ENCODE data around the gene AGAP6. TPM values are rescaled to one million over a fixed set of nuclear protein-coding genes. Genes with fewer than 3 reads are reported as not detected.
A peak's percentile ranks its signal among the peaks of the same experiment; 100 is the strongest.
"Not testable (repeated sequence)": the region's sequence is repeated elsewhere in the genome, so short reads cannot be mapped to it uniquely, and the experiment has no call there.

Gene AGAP6
- total RNA-seq, 1 donor from 2014 or later: 11.6 TPM

DNA sequence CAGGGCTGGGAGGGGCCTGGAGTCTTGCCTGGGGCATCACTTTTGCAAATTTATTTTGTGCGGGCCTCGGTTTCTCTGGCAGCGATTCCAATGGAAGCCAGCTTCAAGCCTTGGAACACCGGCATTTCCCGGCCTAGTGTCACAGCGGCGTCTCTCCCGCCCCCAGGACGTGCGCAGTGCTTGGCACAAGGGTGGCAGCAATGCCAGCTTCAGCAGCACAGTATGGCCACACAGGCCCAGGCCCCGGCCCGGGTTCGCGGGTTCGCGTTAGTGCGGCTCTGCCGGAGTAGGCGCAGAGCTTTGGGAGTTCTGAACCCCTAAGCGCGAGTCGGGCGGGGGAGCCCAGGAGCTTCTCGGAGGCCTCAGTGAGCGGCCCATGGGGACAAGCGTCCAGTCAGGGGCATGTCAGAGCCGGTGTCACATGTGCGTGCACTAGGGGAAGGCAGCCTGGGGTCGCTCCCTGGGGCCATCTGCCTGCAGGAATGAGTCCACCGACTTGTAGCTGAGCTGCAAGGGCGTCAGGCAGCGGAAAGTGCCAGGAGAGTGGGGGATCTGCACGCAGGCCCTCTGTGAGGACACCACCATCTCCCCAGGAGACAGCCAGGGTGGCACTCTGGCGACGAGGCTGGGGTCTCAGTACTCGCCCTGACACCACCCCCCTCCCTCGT, 36.6 kb downstream of the AGAP6 start:
- not testable (repeated sequence) for DNase-seq (ENCODE audit: low read depth)

DNA sequence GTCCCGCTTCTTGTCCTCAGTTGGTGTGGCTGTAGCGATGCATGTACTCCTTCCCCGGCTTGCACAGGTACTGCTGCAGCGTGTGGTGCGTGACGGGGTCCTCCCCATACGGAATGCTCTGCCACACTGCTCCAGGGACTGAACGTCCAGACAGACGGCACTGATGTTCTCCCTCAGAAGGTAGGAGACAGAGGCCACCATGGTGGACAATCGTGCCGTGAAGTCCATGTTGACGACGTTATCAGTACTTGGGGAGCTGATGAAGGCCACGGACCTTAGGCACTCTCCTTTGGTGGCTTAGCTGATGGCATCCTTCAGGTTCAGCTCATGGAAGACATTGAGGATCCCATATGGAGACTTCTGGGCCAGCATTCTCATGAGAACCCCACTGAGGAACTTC, 37.4 kb downstream of the AGAP6 start:
- DNase-seq (ENCODE audit: low read depth): no peak

DNA sequence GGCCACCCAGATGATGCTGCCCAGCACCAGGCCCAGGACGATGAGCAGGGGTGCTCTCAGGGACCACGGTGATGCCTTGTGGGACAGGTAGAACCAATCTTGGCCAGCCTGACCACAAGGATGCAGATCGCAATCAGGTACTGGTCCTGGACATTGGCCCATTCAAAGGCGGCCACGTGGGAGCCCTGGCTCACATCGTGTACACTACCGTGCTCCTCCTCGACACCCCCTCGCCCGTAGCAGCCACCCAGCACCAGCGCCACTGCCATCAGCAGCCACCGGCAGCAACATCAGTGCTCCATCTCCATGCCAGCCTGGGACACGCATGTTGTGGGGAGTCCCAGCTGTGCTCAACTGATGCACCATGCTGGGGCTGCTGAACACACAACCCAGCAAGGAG, 39.0 kb downstream of the AGAP6 start:
- DNase-seq (ENCODE audit: low read depth): no peak

DNA sequence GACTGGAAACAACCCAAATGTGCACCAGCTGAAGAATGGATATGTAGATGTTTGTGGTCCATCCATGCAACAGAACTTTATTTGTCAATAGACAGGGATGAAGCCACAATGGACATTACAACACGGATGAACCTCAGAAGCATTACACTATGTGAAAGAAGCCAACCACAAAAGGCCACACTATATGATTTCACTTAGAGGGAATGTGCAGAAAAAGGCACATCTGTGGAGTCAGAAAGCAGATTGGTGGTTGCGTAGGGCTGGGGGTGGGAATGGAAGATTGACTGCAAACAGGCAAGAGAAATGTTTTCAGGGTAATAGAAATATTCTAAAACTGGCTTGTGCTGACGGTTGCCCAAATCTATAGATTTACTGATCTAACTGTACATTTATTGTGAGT, 45.3 kb downstream of the AGAP6 start:
- peak; percentile 25 for DNase-seq (ENCODE audit: low read depth)

DNA sequence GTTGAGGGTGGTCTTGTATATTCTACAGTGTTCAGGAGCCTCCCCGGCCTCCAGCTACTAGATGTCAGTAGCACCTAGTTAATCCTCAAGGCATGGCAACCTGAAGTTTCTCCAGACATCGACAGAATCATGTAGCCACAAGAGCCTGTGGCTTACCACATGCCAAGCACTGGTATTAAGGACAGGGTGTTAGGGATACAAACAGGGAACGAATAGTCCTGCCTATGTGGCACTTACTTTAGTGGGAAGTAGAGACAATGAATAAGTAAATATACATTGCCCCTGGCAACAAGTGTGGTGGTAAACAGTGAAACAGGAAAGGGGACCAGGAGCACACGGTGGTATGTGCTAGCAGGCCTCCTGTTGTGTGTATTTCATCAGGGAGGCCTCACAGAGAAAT, 47.1 kb downstream of the AGAP6 start:
- DNase-seq (ENCODE audit: low read depth): peak; percentile 75

DNA sequence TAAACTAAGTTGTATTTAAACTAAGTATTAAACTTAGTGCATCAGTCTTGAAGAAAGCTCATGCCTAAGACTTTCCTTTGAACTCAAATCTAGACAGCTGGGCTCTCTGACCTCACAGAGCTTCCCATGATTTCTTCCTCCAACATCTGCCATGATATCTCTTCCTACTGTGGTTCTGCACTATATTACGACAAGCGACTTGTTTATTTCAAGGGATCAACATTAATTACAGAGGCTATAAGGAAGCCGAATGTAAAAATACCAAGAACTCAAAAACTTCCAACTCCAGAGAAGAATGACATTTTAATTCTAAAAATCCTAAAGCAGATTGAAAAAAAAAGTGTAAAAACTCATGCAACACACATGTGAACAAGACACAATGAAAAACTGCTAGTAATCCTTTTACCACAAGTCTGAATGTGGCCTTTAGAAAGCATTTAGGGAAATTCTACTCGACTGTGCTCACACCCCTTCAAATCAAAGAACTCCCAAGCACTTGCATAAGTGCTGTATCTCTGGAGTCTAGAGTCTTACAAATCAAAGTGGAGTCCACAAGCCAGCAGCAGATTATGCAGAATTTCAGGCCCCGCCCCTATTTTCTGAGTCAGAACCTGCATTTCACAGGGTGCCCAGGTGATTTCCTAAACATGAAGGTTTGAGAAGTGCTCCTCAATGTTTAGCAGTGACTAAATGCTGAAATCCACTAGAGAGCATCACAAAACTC, 56.9 kb downstream of the AGAP6 start:
- DNase-seq (ENCODE audit: low read depth): no peak

DNA sequence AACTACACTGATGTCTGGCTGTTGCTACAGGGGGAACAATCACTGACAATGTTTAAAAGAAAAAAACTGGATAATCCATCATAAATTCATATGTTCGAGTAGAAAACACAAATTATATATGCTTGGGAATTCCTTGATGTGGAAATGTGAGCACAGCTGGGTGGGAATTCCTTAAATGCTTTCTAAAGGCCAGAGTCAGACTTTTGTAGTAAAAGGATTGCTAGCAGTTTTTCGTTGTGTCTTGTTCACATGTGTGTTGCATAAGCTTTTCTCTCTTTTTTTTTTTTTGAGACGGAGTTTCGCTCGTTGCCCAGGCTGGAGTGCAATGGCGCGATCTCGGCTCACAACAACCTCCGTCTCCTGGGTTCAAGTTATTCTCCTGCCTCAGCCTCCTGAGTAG, 58.3 kb downstream of the AGAP6 start:
- DNase-seq (ENCODE audit: low read depth): not testable (repeated sequence)

DNA sequence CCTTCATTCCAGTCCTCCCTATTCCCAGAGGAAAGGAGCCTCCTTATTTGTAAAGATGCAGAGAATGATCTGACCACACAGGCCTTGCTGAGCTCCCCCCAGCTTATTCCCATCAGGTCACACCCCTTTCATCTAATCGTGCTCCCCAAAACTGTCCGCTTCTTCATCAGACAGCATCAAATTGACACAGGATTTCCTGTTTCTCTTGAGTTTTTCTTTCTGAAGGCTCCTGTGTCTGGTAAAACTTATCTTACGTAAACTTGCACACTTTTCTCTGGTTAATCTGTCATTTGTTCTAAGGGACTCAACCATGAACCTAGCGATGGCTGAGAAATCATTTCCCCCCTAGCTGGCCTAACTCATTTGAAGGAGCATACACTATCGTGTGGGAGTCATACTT, 59.4 kb downstream of the AGAP6 start:
- not testable (repeated sequence) for DNase-seq (ENCODE audit: low read depth)

DNA sequence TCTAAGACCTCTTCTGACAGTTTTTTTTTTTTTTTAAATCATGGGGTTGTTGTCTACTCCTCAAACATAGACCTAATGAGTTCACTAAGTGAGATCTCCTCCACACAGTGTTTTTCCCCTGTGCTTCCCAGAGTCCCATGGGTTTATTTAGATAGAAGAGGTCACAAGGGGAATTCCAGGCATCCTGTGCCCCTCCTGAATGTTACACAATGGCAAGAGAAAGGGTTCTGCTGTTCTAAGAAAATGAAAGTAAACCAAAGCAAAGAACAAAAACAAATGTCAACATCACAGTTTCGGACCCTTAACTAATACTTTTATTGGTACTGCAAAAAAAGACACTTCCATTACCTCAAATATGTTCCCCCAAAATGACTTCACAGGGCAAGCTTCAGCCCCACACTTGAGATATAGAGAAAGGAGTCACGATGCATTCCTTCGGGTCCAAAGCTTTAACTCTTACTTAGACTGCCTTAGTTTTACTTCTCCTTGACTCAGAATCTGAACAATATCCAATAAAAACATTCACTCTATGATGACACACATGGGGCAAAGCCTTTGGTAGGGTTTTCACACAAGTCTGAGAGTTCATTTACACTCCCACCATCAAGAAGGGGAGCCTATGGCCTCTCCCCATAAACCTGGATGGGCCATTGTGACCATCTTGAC, 63.9 kb downstream of the AGAP6 start:
- peak; percentile 39 for DNase-seq (ENCODE audit: low read depth)

DNA sequence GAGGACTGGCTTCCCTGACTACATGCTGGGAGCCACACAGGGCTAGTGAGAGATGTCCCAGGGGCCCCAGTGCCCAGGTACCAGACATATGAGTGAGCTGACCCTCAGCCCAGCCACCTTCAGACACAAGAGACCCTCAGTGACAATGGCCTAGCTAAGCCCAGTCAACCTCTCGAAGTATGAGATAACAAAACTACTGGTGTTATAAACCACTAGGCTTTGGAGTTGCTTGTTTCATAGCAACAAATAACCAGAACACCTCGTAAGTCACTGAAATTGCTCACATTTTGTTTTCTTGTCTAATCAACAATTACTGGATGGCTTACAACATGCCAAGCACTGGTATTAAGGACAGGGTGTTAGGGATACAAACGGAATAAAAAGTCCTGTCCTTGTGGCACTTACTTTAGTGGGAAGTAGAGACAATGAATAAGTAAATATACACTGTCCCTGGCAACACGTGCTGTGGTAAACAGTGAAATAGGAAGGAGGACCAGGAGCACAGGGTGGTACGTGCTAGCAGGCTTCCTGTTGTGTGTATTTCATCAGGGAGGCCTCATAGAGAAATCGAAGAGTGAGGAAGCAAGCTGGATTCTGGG, 64.7 kb downstream of the AGAP6 start:
- DNase-seq (ENCODE audit: low read depth): not testable (repeated sequence)

DNA sequence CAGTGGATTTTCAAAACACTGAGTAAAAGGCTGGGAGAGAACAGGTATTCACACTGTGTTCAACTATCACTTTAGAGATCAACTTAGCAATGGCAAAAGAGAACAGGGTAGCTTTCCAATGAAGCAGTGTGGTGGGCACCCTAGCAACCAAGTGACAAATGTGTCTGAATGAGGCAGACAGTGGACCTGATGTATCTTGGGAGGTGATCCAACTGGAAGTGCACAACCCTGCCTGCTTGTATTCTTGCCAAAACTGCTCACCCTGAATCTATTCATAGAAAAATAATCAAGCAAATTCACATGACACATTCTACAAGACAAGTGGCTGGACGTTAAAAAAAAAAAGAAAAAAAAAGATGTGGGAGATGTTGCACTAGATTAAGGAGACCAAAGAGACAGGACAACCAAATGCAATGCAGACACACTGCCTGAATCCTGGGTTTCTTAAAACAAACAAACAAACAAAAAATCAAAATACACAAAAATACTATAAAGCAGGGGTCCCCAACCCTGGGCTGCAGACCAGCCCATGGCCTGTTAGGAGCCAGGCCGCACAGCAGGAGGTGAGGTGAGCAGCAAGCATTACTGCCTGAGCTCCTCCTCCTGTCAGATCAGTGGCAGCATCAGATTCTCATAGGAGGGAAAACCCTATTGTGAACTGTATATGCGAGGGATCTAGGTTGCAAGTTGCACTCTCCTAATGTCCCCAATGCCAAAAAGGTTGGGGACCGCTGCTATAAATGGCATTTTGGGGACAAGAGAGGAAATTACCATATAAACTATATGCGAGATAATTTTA, 67.5 kb downstream of the AGAP6 start:
- not testable (repeated sequence) for DNase-seq (ENCODE audit: low read depth)

DNA sequence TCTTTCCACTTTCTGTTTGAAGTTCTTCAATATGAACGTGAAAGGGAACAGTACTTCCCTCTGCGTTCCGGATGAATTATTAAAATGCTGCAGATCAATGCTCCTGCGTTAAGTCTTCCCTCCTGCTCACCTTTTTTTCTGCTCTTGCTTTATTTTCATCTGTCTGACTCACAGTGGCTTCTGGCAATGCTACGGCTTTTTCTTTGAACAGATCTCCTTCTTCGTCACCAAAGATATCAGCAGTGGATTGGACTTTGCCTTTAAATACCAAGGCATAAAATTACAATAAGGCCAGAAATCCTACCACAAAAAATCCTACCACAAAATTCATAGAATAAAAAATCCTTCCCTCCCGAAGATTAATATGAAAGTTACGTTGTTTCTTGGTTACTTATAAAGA, 68.4 kb downstream of the AGAP6 start:
- DNase-seq (ENCODE audit: low read depth): not testable (repeated sequence)

DNA sequence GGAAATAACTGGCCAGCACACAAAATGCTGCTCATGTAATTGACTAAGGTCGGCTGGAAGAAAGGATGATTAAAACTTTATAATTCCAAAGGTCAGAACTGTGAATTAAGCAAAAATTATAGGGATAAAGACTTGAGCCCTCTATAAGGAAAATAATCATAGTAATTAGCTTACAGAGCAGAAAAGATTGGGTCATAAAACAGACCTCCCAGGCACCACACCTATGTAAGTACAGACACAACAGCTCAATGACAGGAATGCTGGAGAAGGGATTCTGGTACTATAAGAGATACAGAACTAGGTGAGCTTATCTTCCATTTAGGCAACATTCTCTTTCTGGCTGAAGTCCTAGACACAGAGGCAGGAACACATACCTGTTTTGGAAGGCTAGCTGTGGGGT, 70.5 kb downstream of the AGAP6 start:
- not testable (repeated sequence) for DNase-seq (ENCODE audit: low read depth)

DNA sequence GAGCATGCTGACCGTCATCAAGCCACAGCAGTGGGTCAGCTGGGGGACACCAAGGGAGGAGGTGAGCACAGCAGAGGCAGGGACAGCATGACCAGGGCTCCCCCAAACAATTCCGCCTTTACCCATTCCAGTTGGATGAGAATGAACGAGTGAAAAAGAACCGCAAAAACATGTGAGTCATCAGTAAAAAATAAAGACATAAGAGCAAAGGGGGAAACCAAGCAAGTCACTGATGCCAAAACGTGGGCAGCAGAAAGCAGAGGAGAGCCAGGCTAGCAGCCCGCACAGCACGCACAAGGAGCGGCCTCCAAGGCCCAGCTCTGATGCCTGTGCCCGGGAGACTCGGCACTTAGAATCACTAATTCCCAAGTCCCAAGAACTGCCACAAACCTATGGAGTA, 71.7 kb downstream of the AGAP6 start:
- DNase-seq (ENCODE audit: low read depth): not testable (repeated sequence)

Other genes with a start within 250 kb of the AGAP6 start
- gene OGDHL, start 226.1 kb upstream of the AGAP6 start, total RNA-seq: 0.05 and 0.16 TPM in 2 replicates
- 28.3 and 32.0 TPM in 2 replicates for gene PARG, start 46.4 kb upstream of the AGAP6 start, total RNA-seq
- 16.2 and 19.7 TPM in 2 replicates for gene TIMM23B, start 46.4 kb upstream of the AGAP6 start, total RNA-seq
- gene WASHC2A, start 79.5 kb downstream of the AGAP6 start, total RNA-seq: 35.2 and 42.1 TPM in 2 replicates

Data from myocyte (in vitro differentiated cells).